K562 (cell line): ENCODE measurements around the gene DAZAP1. TPM values are rescaled to one million over a fixed set of nuclear protein-coding genes. Genes with fewer than 3 reads are reported as not detected.

Source experiments
- ATAC-seq: fragments of 200-7000 bp; cut with Tn5 transposase; 3 replicates; pipeline ENCODE4 v1.9.1; 2020; ENCODE audit warnings: moderate library complexity
- BruUV-seq: library from RNA; stranded (reverse); fragments of 400-500 nt; replicated peaks from 2 replicates; lab custom pipeline; 2021; lab: Mats Ljungman, UMichigan
- CTCF ChIA-PET: fragments of 300-600 bp; formaldehyde crosslinking; extraction: SDS; loops from one replicate; lab custom pipeline; 2021; ENCODE audit warnings: low intra/inter-chr PET ratio; lab: Yijun Ruan, JAX
- POLR2A ChIA-PET: fragments of 300-600, 350-650 bp; sonication (Branson Sonifier 250); formaldehyde crosslinking; extraction: SDS; loops from one replicate; lab custom pipeline; 2021; ENCODE audit warnings: antibody characterized with exemption, inconsistent platforms; lab: Yijun Ruan, JAX
- DNase-seq, 4 experiments: peaks; one replicate each; pipeline versions ENCODE4 v3.0.0 to v3.0.0-alpha.2; 2011 to 2018; ENCODE audit warnings: low spot score in 3 of 4, mixed read lengths in 3 of 4; ENCODE audit errors: extremely low read depth in 1 of 4
- FAIRE-seq: peaks from 2 replicates; lab custom pipeline; 2011; peaks lifted over from hg19 to GRCh38; lab: Jason Lieb, UNC
- H2AFZ ChIP-seq: 2 replicates; pipeline ENCODE4 v1.6.0; 2011; ENCODE audit warnings: low read depth, low read length, control low read depth, inconsistent platforms
- H3K27ac ChIP-seq: fragments of 200-600 bp; 3 replicates; pipeline ENCODE4 v1.8.0; 2011; ENCODE audit warnings: low read depth, mild to moderate bottlenecking, control low read depth, inconsistent platforms, low read length, moderate library complexity, mixed read lengths; ENCODE audit errors: extremely low read depth
- H3K27me3 ChIP-seq, 2 experiments: fragments of 300-600 bp in 1 of 2; 2 replicates in 1 of 2; 3 replicates in 1 of 2; pipeline versions ENCODE4 v1.6.0 to v1.8.0; 2011; ENCODE audit warnings: inconsistent platforms in 2 of 2, low read length in 2 of 2, mild to moderate bottlenecking in 1 of 2, mixed read lengths in 1 of 2, moderate library complexity in 1 of 2; ENCODE audit not compliant: control insufficient read depth in 2 of 2, insufficient read depth in 2 of 2
- H3K36me3 ChIP-seq: fragments of 300-600 bp; 3 replicates; pipeline ENCODE4 v1.8.0; 2011; ENCODE audit warnings: mild to moderate bottlenecking, low read length, inconsistent platforms; ENCODE audit not compliant: control insufficient read depth, insufficient read depth
- H3K4me1 ChIP-seq, 2 experiments: fragments of 200-600 bp in 1 of 2; replicated peaks in 1 of 2; 2 replicates in 1 of 2; 3 replicates in 1 of 2; pipeline versions ENCODE4 v1.5.1 to v1.8.0; 2011; ENCODE audit warnings: inconsistent platforms in 2 of 2, low read length in 2 of 2, mild to moderate bottlenecking in 1 of 2, mixed read lengths in 1 of 2, moderate library complexity in 1 of 2; ENCODE audit not compliant: control insufficient read depth in 2 of 2, insufficient read depth in 2 of 2
- H3K4me2 ChIP-seq: 2 replicates; pipeline ENCODE4 v1.6.1; 2011; ENCODE audit warnings: low read length, control low read depth, inconsistent platforms, mixed read lengths; ENCODE audit not compliant: insufficient read depth
- H3K4me3 ChIP-seq: fragments of 200-600 bp; sonication (generic), shearing (Covaris generic); 2 replicates; pipeline ENCODE4 v1.5.1; 2016; ENCODE audit warnings: control low read depth, inconsistent platforms
- H3K79me2 ChIP-seq: fragments of 200-600 bp; 3 replicates; pipeline ENCODE4 v1.8.0; 2011; ENCODE audit warnings: low read length, inconsistent platforms; ENCODE audit not compliant: control insufficient read depth, insufficient read depth
- H3K9ac ChIP-seq, 2 experiments: 2 replicates each; pipeline versions ENCODE4 v1.6.0 to v1.6.1; 2011; ENCODE audit warnings: low read depth in 2 of 2, low read length in 2 of 2, control low read depth in 1 of 2, inconsistent platforms in 1 of 2, mild to moderate bottlenecking in 1 of 2, mixed read lengths in 1 of 2; ENCODE audit not compliant: insufficient read depth in 1 of 2
- H3K9me1 ChIP-seq: one replicate; pipeline ENCODE4 v1.6.0; 2011; ENCODE audit warnings: inconsistent platforms, mild to moderate bottlenecking, low read length, moderate library complexity; ENCODE audit not compliant: control insufficient read depth, insufficient read depth
- H3K9me3 ChIP-seq: replicated peaks from 2 replicates; pipeline ENCODE4 v1.5.1; 2011; ENCODE audit warnings: low read depth, low read length, inconsistent platforms; ENCODE audit not compliant: control insufficient read depth, insufficient read depth
- H4K20me1 ChIP-seq: replicated peaks from 2 replicates; pipeline ENCODE4 v1.6.1; 2011; ENCODE audit warnings: low read length, inconsistent platforms, mixed read lengths; ENCODE audit not compliant: control insufficient read depth, insufficient read depth
- BCL6 ChIP-seq: fragments of 250-450 bp; sonication (Bioruptor Pico); IDR thresholded peaks from 2 replicates; pipeline ENCODE4 v1.4.0; 2020
- HNRNPL ChIP-seq: fragments of 200-400 bp; formaldehyde crosslinking; IDR thresholded peaks from 2 replicates; pipeline ENCODE4 v1.6.1; 2017; ENCODE audit warnings: low read depth, mild to moderate bottlenecking, low read length
- NONO ChIP-seq, 2 experiments: fragments of 200-400 bp in 1 of 2; fragments of 450-650 bp in 1 of 2; formaldehyde crosslinking in 1 of 2; IDR thresholded peaks; 2 replicates each; pipeline ENCODE4 v1.6.1; 2017; ENCODE audit warnings: low read depth in 2 of 2, mild to moderate bottlenecking in 2 of 2, moderate library complexity in 2 of 2, low read length in 1 of 2
- PHB2 ChIP-seq: fragments of 450-650 bp; IDR thresholded peaks from 2 replicates; pipeline ENCODE4 v1.6.1; 2017; ENCODE audit warnings: low read depth
- POLR2G ChIP-seq: fragments of 200-400 bp; formaldehyde crosslinking; IDR thresholded peaks from 2 replicates; pipeline ENCODE4 v1.6.1; 2017; ENCODE audit warnings: low read depth, mild to moderate bottlenecking, antibody characterized with exemption, low read length, moderate library complexity
- TCF15 ChIP-seq: fragments of 250-450 bp; sonication (Bioruptor Pico); IDR thresholded peaks from 2 replicates; pipeline ENCODE4 v1.8.0; 2022; ENCODE audit warnings: moderate library complexity, mild to moderate bottlenecking, inconsistent platforms
- ZNF175 ChIP-seq: fragments of 200-800 bp; sonication (Bioruptor generic); IDR thresholded peaks from 2 replicates; pipeline ENCODE4 v1.6.1; 2016; ENCODE audit warnings: low read depth, mild to moderate bottlenecking, missing genetic modification characterization, missing compliant biosample characterization
- WGBS: fragments of 100-300 bp; shearing (Covaris generic); methylation state at CpG from one replicate; pipeline ENCODE4 v1.1.6; 2016; ENCODE audit warnings: low coverage, mixed read lengths; ENCODE audit not compliant: insufficient coverage; ENCODE audit errors: missing lambda C conversion rate; 5-methylcytosine and 5-hydroxymethylcytosine counted together
- in situ Hi-C: fragments of 300-500 bp; cut with MboI; formaldehyde crosslinking; loops from 4 replicates; pipeline ENCODE4 v1.15.0; 2018; ENCODE audit warnings: inconsistent platforms, mixed read lengths
- intact Hi-C: fragments of 100-400 bp; cut with micrococcal nuclease; formaldehyde crosslinking; loops from 2 replicates; pipeline ENCODE4 v1.14.2; 2022
- polyA plus RNA-seq, 8 experiments: library from polyadenylated mRNA; depleted of rRNA in 4 of 8; stranded (reverse) in 5 of 8; unstranded in 3 of 8; fragments of >200 nt; fragmentation: Nextera tagmentation in 2 of 8; fragmentation: Illumina TruSeq in 1 of 8; extraction: Ambion mirVana in 2 of 8; extraction: Trizol in 1 of 8; gene quantifications; 2 replicates each; pipeline versions ENCODE4 v1.2.1 to v1.2.3, GENCODE V29; 2011 to 2014; ENCODE audit warnings: inconsistent platforms in 1 of 8, missing spikeins in 1 of 8
- total RNA-seq, 7 experiments: library from RNA; depleted of rRNA in 6 of 7; stranded (reverse); fragments of >200 nt in 6 of 7; fragmentation: Illumina TruSeq in 2 of 7; extraction: Trizol in 2 of 7; gene quantifications; 2 replicates each; pipeline versions ENCODE4 v1.2.1 to v1.2.3, GENCODE V29; 2011 to 2021; ENCODE audit warnings: low replicate concordance in 1 of 7

Gene DAZAP1
- total and polyA plus RNA-seq, 9 of the 15 experiments (the other 6 are each of a cell fraction or from before 2014, with no cell fraction given): 10.8 to 289 (median 142) TPM

GRCh38 chr19:1468274-1468820, 61.0 kb downstream of the DAZAP1 start:
- peaks cover 14% of the 10 kb centered on the region for H4K20me1 ChIP-seq
- no peak overlapping the region for H3K9ac ChIP-seq
- in situ Hi-C loops (no loop called here), intact Hi-C loops (no loop called here)
- H3K27me3 ChIP-seq: no peaks in the 10 kb centered on the region
- H3K4me3 ChIP-seq: no peak overlapping the region
- no peaks in the 10 kb centered on the region for H3K9me1 ChIP-seq
- no peak overlapping the region for H3K27ac ChIP-seq
- ATAC-seq (no peak), DNase-seq (no peak), FAIRE-seq (no peak)
- no peak overlapping the region for H2AFZ ChIP-seq
- no peaks in the 10 kb centered on the region for H3K9me3 ChIP-seq
- CTCF ChIA-PET: no interaction called here
- BruUV-seq: no TSS peak
- WGBS: 93% methylated on average over 20 of the region's 49 CpGs
- H3K79me2 ChIP-seq: peaks cover 21% of the 10 kb centered on the region
- no peak overlapping the region for H3K4me2 ChIP-seq
- TF ChIP-seq HNRNPL (peak; percentile 80; the same call in 1 of the 2 replicates), POLR2G (peak; percentile 48), TCF15 (CRISPR knock-in tag) (no peak)
- peaks cover 6 to 70% of the 10 kb centered on the region in 2 experiments; a peak in 4 of 5 replicates for H3K4me1 ChIP-seq
- POLR2A ChIA-PET: no interaction called here
- H3K36me3 ChIP-seq: no peaks in the 10 kb centered on the region

- no peak overlapping the region for H3K4me3 ChIP-seq
- POLR2A ChIA-PET: no interaction called here
- in situ Hi-C loops: no loop called here
- no peak for TF ChIP-seq NONO (IDR thresholded peaks at IDR 0.05; ENCODE audit: low read depth in 2 of 2, low read length in 1 of 2)
- TF ChIP-seq PHB2: no peak
- no peak for TF ChIP-seq ZNF175 (CRISPR knock-in tag)
- TF ChIP-seq POLR2G: peak; percentile 18; the same call in 1 of the 2 replicates
- TF ChIP-seq BCL6 (CRISPR knock-in tag): no peak
- TF ChIP-seq, all 486 proteins: peak for 1
- H3K4me1 ChIP-seq: peaks cover 6 to 74% of the 10 kb centered on the region in 2 experiments; a peak in 4 of 5 replicates
- H3K79me2 ChIP-seq: peaks cover 21% of the 10 kb centered on the region
- no peaks in the 10 kb centered on the region for H3K36me3 ChIP-seq
- 44% methylated on average over 17 of the region's 47 CpGs for WGBS
- FAIRE-seq (no peak), ATAC-seq (no peak), DNase-seq (no peak)
- CTCF ChIA-PET: no interaction called here
- H4K20me1 ChIP-seq: peaks cover 14% of the 10 kb centered on the region
- intact Hi-C loops: no loop called here
- H3K27me3 ChIP-seq: no peaks in the 10 kb centered on the region
- no peaks in the 10 kb centered on the region for H3K9me1 ChIP-seq
- H3K9ac ChIP-seq: no peak overlapping the region
- no peaks in the 10 kb centered on the region for H3K9me3 ChIP-seq
- no peak overlapping the region for H2AFZ ChIP-seq
- no TSS peak for BruUV-seq
- H3K4me2 ChIP-seq: no peak overlapping the region
- no peak overlapping the region for H3K27ac ChIP-seq
Measured at GRCh38 chr19:1468821-1469254, 61.5 kb downstream of the DAZAP1 start.
